GM23338 (cell line): ENCODE results near the gene TOP1. TPM values are rescaled to one million over a fixed set of nuclear protein-coding genes. Genes with fewer than 3 reads are reported as not detected.
A peak's percentile ranks its signal among the peaks of the same experiment; 100 is the strongest.

Experiments used
- microRNA-seq: library from miRNA; unstranded; fragments of <30 nt; microRNA quantifications from one replicate; pipeline ENCODE4, GENCODE V29; 2017
- polyA plus RNA-seq: library from polyadenylated mRNA; unstranded; fragments of >200 nt; fragmentation: Nextera tagmentation; extraction: Ambion mirVana; gene quantifications from 2 replicates; pipeline ENCODE4 v1.2.1, GENCODE V29; 2016
- small RNA-seq: library from RNA; depleted of rRNA; stranded (forward); fragments of <200 nt; gene quantifications from one replicate; pipeline ENCODE3, GENCODE V24; 2014; ENCODE audit warnings: low replicate concordance
- total RNA-seq: library from RNA; depleted of rRNA; stranded (reverse); fragments of >200 nt; shearing (Covaris generic); gene quantifications from 2 replicates; pipeline ENCODE4 v1.2.3, GENCODE V29; 2014; rRNA removed

The TOP1 gene
- total and polyA plus RNA-seq, 2 experiments from 2014 or later, result 62.4 to 101 TPM

Small RNAs within 50 kb of the gene (microRNA-seq; reads per million reads assigned to microRNA genes)
- 1.1 reads per million for gene MIR6871

Small RNAs within 50 kb of the gene (small RNA-seq; reads per million reads assigned to genes)
- gene MIR6871 (not detected), gene RNU2-52P (3.8 reads per million, percentile 90 among the genes with 10 or more reads in this experiment)

Other genes starting within 250 kb of the TOP1 start
- 174 and 206 TPM in 2 replicates for gene PLCG1, start 108.7 kb downstream of the TOP1 start, total RNA-seq
- gene PLCG1, start 108.7 kb downstream of the TOP1 start, polyA plus RNA-seq, result 23.8 and 27.4 TPM in 2 replicates